HepG2 (cell line): ENCODE measurements around the gene LAMC3. TPM values are rescaled to one million over a fixed set of nuclear protein-coding genes. Genes with fewer than 3 reads are reported as not detected.

Experiments used
- ATM ChIP-seq: fragments of 450-650 bp; IDR thresholded peaks from 2 replicates; pipeline ENCODE4 v1.7.1; 2017; ENCODE audit warnings: mild to moderate bottlenecking, borderline replicate concordance
- BRD4 ChIP-seq: sonication (generic); formaldehyde crosslinking; IDR thresholded peaks from 2 replicates; pipeline ENCODE4 v1.4.0; 2020; ENCODE audit warnings: missing genetic modification reagents
- FOXC1 ChIP-seq: sonication (generic); formaldehyde crosslinking; IDR thresholded peaks from 2 replicates; pipeline ENCODE4 v1.8.0; 2022; ENCODE audit warnings: mild to moderate bottlenecking, missing genetic modification reagents, borderline replicate concordance
- GFI1 ChIP-seq: sonication (generic); formaldehyde crosslinking; IDR thresholded peaks from 2 replicates; pipeline ENCODE4 v1.5.0; 2020; ENCODE audit warnings: missing genetic modification reagents, mild to moderate bottlenecking, borderline replicate concordance
- HOXA5 ChIP-seq: sonication (generic); formaldehyde crosslinking; IDR thresholded peaks from 2 replicates; pipeline ENCODE4 v1.4.0; 2020; ENCODE audit warnings: missing genetic modification reagents
- JUN ChIP-seq: sonication (generic); formaldehyde crosslinking; IDR thresholded peaks from 2 replicates; pipeline ENCODE4 v1.4.0; 2020; ENCODE audit warnings: mild to moderate bottlenecking, missing genetic modification reagents
- KAT2B ChIP-seq: fragments of 150-350 bp; IDR thresholded peaks from 2 replicates; pipeline ENCODE4 v1.6.1; 2014; ENCODE audit warnings: low read depth, low read length, borderline replicate concordance
- MXD3 ChIP-seq: IDR thresholded peaks from 2 replicates; pipeline ENCODE4 v1.6.1; 2016; ENCODE audit warnings: mild to moderate bottlenecking, missing biosample characterization, missing genetic modification reagents
- POLR2AphosphoS5 ChIP-seq: IDR thresholded peaks from 2 replicates; pipeline ENCODE4 v1.6.1; 2012; ENCODE audit warnings: low read depth, low read length
- SYNCRIP ChIP-seq: fragments of 200-400 bp; formaldehyde crosslinking; IDR thresholded peaks from 2 replicates; pipeline ENCODE4 v1.6.1; 2018; ENCODE audit warnings: mild to moderate bottlenecking, low read depth, low read length; ENCODE audit not compliant: insufficient read depth
- ZBTB8A ChIP-seq: sonication (generic); formaldehyde crosslinking; IDR thresholded peaks from 2 replicates; pipeline ENCODE4 v1.4.0; 2020; ENCODE audit warnings: mild to moderate bottlenecking, low read depth, missing genetic modification reagents, borderline replicate concordance
- ZMAT5 ChIP-seq: sonication (generic); formaldehyde crosslinking; IDR thresholded peaks from 2 replicates; pipeline ENCODE4 v1.5.0; 2020; ENCODE audit warnings: mild to moderate bottlenecking, low read depth, missing genetic modification reagents, borderline replicate concordance
- ZNF619 ChIP-seq: sonication (generic); formaldehyde crosslinking; IDR thresholded peaks from 2 replicates; pipeline ENCODE4 v1.4.0; 2020; ENCODE audit warnings: mild to moderate bottlenecking, missing genetic modification reagents
- ZNF629 ChIP-seq: sonication (generic); formaldehyde crosslinking; conservative IDR thresholded peaks from 2 replicates; pipeline ENCODE4 v1.5.0; 2020; ENCODE audit warnings: missing genetic modification reagents
- ZNF766 ChIP-seq: sonication (generic); formaldehyde crosslinking; IDR thresholded peaks from 2 replicates; pipeline ENCODE4 v1.5.0; 2020; ENCODE audit warnings: missing genetic modification reagents, borderline replicate concordance
- ZNF773 ChIP-seq: sonication (generic); formaldehyde crosslinking; IDR thresholded peaks from 2 replicates; pipeline ENCODE4 v1.4.0; 2020; ENCODE audit warnings: missing genetic modification reagents, borderline replicate concordance
- ZNF816 ChIP-seq: sonication (generic); formaldehyde crosslinking; IDR thresholded peaks from 2 replicates; pipeline ENCODE4 v1.8.0; 2022; ENCODE audit warnings: missing genetic modification reagents, mild to moderate bottlenecking, borderline replicate concordance
- polyA plus RNA-seq, 8 experiments: library from polyadenylated mRNA; depleted of rRNA in 3 of 8; stranded (reverse) in 7 of 8; unstranded in 1 of 8; fragments of >200 nt; fragmentation: Illumina TruSeq in 4 of 8; extraction: Trizol in 4 of 8; gene quantifications; 2 replicates each; pipeline versions ENCODE4 v1.2.1 to v1.2.3, GENCODE V29; 2011 to 2016; ENCODE audit warnings: low read depth in 4 of 8, missing spikeins in 1 of 8, mixed read lengths in 1 of 8; ENCODE audit not compliant: insufficient read depth in 1 of 8
- total RNA-seq, 5 experiments: library from RNA; depleted of rRNA; stranded (reverse); fragments of >200 nt; fragmentation: Illumina TruSeq; extraction: Trizol; gene quantifications; 2 replicates each; pipeline ENCODE4 v1.2.3, GENCODE V29; 2016; ENCODE audit warnings: low read depth in 1 of 5
- TF ChIP-seq, protein P1 (sequence below): sonication (generic); formaldehyde crosslinking; IDR thresholded peaks from 2 replicates; pipeline ENCODE4 v1.5.0; 2020; ENCODE audit warnings: missing genetic modification reagents
- TF ChIP-seq, protein P2 (sequence below): IDR thresholded peaks from 2 replicates; pipeline ENCODE4 v1.4.0; 2020; ENCODE audit warnings: mild to moderate bottlenecking, missing genetic modification reagents
- TF ChIP-seq, protein P3 (sequence below): sonication (generic); formaldehyde crosslinking; IDR thresholded peaks from 2 replicates; pipeline ENCODE4 v1.4.0; 2020; ENCODE audit warnings: missing genetic modification reagents, mild to moderate bottlenecking, borderline replicate concordance

LAMC3 gene
- total and polyA plus RNA-seq, 2 of the 13 experiments (the other 11 are each of a cell fraction or from before 2014, with no cell fraction given) = 0.07 to 0.57 TPM

GRCh38 chr9:131125288-131126058 lies 116.5 kb downstream of the LAMC3 start, which contains the start of gene NUP214 (continued):
- TF ChIP-seq, protein P1, sequence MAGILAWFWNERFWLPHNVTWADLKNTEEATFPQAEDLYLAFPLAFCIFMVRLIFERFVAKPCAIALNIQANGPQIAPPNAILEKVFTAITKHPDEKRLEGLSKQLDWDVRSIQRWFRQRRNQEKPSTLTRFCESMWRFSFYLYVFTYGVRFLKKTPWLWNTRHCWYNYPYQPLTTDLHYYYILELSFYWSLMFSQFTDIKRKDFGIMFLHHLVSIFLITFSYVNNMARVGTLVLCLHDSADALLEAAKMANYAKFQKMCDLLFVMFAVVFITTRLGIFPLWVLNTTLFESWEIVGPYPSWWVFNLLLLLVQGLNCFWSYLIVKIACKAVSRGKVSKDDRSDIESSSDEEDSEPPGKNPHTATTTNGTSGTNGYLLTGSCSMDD (CRISPR knock-in tag) = no peak
- TF ChIP-seq SYNCRIP (no peak), ZMAT5 (CRISPR knock-in tag) (no peak), ZNF619 (CRISPR knock-in tag) (peak; percentile 36; the same call in 1 of the 2 replicates), FOXC1 (CRISPR knock-in tag) (peak; percentile 93; the same call in 1 of the 2 replicates), BRD4 (CRISPR knock-in tag) (peak; percentile 88; the same call in 1 of the 2 replicates), ZNF816 (CRISPR knock-in tag) (no peak), JUN (CRISPR knock-in tag) (no peak), ZNF629 (no peak), HOXA5 (CRISPR knock-in tag) (no peak), POLR2AphosphoS5 (peak; percentile 94), ZNF773 (CRISPR knock-in tag) (0 out of 2 replicates have a peak, but pooled peaks have one; percentile 25), ATM (no peak), KAT2B (no peak), GFI1 (CRISPR knock-in tag) (no peak; the same call in 1 of the 2 replicates), MXD3 (CRISPR knock-in tag) (peak; percentile 80; the same call in 1 of the 2 replicates), ZBTB8A (CRISPR knock-in tag) (no peak), ZNF766 (no peak)
- TF ChIP-seq, protein P2, sequence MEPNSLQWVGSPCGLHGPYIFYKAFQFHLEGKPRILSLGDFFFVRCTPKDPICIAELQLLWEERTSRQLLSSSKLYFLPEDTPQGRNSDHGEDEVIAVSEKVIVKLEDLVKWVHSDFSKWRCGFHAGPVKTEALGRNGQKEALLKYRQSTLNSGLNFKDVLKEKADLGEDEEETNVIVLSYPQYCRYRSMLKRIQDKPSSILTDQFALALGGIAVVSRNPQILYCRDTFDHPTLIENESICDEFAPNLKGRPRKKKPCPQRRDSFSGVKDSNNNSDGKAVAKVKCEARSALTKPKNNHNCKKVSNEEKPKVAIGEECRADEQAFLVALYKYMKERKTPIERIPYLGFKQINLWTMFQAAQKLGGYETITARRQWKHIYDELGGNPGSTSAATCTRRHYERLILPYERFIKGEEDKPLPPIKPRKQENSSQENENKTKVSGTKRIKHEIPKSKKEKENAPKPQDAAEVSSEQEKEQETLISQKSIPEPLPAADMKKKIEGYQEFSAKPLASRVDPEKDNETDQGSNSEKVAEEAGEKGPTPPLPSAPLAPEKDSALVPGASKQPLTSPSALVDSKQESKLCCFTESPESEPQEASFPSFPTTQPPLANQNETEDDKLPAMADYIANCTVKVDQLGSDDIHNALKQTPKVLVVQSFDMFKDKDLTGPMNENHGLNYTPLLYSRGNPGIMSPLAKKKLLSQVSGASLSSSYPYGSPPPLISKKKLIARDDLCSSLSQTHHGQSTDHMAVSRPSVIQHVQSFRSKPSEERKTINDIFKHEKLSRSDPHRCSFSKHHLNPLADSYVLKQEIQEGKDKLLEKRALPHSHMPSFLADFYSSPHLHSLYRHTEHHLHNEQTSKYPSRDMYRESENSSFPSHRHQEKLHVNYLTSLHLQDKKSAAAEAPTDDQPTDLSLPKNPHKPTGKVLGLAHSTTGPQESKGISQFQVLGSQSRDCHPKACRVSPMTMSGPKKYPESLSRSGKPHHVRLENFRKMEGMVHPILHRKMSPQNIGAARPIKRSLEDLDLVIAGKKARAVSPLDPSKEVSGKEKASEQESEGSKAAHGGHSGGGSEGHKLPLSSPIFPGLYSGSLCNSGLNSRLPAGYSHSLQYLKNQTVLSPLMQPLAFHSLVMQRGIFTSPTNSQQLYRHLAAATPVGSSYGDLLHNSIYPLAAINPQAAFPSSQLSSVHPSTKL (CRISPR knock-in tag) = peak; percentile 60
- TF ChIP-seq, protein P3, sequence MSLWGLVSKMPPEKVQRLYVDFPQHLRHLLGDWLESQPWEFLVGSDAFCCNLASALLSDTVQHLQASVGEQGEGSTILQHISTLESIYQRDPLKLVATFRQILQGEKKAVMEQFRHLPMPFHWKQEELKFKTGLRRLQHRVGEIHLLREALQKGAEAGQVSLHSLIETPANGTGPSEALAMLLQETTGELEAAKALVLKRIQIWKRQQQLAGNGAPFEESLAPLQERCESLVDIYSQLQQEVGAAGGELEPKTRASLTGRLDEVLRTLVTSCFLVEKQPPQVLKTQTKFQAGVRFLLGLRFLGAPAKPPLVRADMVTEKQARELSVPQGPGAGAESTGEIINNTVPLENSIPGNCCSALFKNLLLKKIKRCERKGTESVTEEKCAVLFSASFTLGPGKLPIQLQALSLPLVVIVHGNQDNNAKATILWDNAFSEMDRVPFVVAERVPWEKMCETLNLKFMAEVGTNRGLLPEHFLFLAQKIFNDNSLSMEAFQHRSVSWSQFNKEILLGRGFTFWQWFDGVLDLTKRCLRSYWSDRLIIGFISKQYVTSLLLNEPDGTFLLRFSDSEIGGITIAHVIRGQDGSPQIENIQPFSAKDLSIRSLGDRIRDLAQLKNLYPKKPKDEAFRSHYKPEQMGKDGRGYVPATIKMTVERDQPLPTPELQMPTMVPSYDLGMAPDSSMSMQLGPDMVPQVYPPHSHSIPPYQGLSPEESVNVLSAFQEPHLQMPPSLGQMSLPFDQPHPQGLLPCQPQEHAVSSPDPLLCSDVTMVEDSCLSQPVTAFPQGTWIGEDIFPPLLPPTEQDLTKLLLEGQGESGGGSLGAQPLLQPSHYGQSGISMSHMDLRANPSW (CRISPR knock-in tag) = no peak; the same call in 1 of the 2 replicates
